ENCODE data around the gene LAX1. TPM values are rescaled to one million over a fixed set of nuclear protein-coding genes. Genes with fewer than 3 reads are reported as not detected.

Gene LAX1
- total RNA-seq, 4 donors from 2014 or later = 0.13 to 2.3 (median 0.97) TPM

DNA sequence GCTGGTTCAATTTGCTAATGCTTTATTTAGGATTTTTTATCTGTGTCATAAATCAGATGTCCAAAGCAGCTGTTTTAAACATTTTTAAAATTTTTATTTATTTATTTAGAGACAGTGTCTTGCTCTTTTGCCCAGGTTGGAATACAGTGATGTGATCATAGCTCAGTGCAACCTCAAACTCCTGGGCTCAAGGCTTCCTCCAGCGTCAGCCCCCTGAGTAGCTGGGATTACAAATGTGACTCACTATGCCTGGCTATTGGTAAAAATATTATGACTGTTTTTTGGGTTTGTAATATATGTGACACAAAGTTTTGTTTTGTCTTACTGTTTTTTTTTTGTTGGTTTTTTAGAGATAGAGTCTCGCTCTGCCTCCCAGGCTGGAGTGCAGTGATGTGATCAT is 42.2 kb downstream of the LAX1 start:
- no peaks in the 10 kb centered on the region for H3K27me3 ChIP-seq
- intact Hi-C loops (cut with DNase I) = no loop called here
- TF ChIP-seq POLR2A (IDR thresholded peaks at IDR 0.05; ENCODE audit: low read depth) (no peak), EP300 (IDR thresholded peaks at IDR 0.05) (no peak), POLR2AphosphoS5 (IDR thresholded peaks at IDR 0.05) (no peak)
- TF ChIP-seq, protein P1, sequence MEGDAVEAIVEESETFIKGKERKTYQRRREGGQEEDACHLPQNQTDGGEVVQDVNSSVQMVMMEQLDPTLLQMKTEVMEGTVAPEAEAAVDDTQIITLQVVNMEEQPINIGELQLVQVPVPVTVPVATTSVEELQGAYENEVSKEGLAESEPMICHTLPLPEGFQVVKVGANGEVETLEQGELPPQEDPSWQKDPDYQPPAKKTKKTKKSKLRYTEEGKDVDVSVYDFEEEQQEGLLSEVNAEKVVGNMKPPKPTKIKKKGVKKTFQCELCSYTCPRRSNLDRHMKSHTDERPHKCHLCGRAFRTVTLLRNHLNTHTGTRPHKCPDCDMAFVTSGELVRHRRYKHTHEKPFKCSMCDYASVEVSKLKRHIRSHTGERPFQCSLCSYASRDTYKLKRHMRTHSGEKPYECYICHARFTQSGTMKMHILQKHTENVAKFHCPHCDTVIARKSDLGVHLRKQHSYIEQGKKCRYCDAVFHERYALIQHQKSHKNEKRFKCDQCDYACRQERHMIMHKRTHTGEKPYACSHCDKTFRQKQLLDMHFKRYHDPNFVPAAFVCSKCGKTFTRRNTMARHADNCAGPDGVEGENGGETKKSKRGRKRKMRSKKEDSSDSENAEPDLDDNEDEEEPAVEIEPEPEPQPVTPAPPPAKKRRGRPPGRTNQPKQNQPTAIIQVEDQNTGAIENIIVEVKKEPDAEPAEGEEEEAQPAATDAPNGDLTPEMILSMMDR (IDR thresholded peaks at IDR 0.05) = no peak
- peak overlapping the region in 1 of 4 donors; percentile 36 for H3K27ac ChIP-seq (replicated peaks in 1 of 4)
- H3K36me3 ChIP-seq = peaks cover 6 to 59% (median 38%) of the 10 kb centered on the region in 4 donors
- DNase-seq (ENCODE audit: extremely low spot score) = peak; percentile 64
- no peak overlapping the region for H3K4me3 ChIP-seq
- 54% methylated on average over 2 of the region's 2 CpGs for WGBS
- H3K9me3 ChIP-seq = no peaks in the 10 kb centered on the region
- peaks cover 0 to 36% (median 33%) of the 10 kb centered on the region in 4 donors for H3K4me1 ChIP-seq

DNA sequence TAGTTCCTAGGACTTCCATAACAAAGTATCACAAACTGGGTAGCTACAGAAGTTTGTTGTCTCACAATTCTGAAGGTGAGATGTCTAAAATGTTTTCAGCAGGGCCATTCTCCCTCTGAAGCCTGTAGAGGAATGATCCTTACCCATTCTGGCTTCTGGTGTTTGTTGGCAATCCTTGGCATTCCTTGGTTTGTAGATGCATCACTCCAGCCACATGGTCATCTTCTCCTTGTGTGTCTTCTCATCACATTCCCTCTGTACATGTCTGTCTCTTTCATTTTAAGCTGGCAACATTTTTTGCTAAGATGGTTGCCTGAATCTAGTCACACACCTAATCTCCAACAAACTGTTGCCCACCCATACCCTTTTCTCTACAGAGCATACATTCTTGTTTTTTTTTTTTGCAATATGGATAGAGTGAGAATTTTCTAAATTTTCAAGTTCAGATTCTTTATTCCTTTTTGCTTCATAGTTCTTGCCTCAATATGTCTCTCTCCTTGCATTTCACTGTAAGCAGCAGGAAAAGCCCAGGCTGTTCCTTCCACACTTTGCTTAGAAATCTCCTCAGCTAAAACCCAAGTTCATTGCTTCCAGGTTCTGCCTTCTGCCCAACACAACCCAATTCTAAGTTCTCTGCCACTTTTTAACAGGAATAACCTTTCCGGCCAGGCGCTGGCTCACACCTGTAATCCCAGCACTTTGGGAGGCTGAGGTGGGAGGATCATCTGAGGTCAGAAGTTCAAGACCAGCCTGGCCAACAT is 48.8 kb downstream of the LAX1 start:
- DNase-seq (ENCODE audit: extremely low spot score) = peak; percentile 14
- TF ChIP-seq, protein P1 (IDR thresholded peaks at IDR 0.05) = no peak
- no peak for TF ChIP-seq EP300 (IDR thresholded peaks at IDR 0.05)
- no peak for TF ChIP-seq POLR2AphosphoS5 (IDR thresholded peaks at IDR 0.05)
- intact Hi-C loops (cut with DNase I) = no loop called here
- no peak overlapping the region for H3K4me3 ChIP-seq
- H3K4me1 ChIP-seq = peaks cover 0 to 5% (median 2%) of the 10 kb centered on the region in 4 donors
- H3K36me3 ChIP-seq = peaks cover 18 to 74% (median 48%) of the 10 kb centered on the region in 4 donors
- H3K27me3 ChIP-seq = no peaks in the 10 kb centered on the region
- H3K9me3 ChIP-seq = no peaks in the 10 kb centered on the region
- 100% methylated on average over 2 of the region's 2 CpGs for WGBS
- no peak overlapping the region for H3K27ac ChIP-seq (replicated peaks in 1 of 4)

DNA sequence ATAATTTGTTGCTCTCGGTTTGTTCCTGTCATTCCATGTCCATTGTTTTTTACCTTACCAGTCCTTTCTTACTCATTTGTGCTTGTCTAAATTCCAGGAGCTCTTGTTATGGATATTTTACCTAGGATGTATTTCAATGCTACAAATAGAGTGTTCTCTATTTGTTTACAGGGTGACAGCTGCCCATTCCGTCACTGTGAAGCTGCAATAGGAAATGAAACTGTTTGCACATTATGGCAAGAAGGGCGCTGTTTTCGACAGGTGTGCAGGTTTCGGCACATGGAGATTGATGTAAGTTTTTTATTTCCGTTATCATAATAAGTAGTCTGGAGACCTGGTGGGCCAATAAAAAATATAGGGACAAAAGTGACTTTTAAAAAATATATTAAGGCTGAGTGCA is 53.4 kb downstream of the LAX1 start:
- intact Hi-C loops (cut with DNase I) = no loop called here
- TF ChIP-seq EP300 (IDR thresholded peaks at IDR 0.05) (no peak), POLR2AphosphoS5 (IDR thresholded peaks at IDR 0.05) (no peak), POLR2A (IDR thresholded peaks at IDR 0.05; ENCODE audit: low read depth) (no peak)
- TF ChIP-seq, protein P1 (IDR thresholded peaks at IDR 0.05) = no peak
- WGBS = 92% methylated on average over 6 of the region's 6 CpGs
- H3K36me3 ChIP-seq = peaks cover 43 to 92% (median 81%) of the 10 kb centered on the region in 4 donors
- H3K4me3 ChIP-seq = no peak overlapping the region
- DNase-seq (ENCODE audit: extremely low spot score) = peak; percentile 8
- no peak overlapping the region for H3K27ac ChIP-seq (replicated peaks in 1 of 4)
- peaks cover 0 to 7% (median 3%) of the 10 kb centered on the region in 4 donors for H3K4me1 ChIP-seq
- H3K27me3 ChIP-seq = no peaks in the 10 kb centered on the region
- no peaks in the 10 kb centered on the region for H3K9me3 ChIP-seq

DNA sequence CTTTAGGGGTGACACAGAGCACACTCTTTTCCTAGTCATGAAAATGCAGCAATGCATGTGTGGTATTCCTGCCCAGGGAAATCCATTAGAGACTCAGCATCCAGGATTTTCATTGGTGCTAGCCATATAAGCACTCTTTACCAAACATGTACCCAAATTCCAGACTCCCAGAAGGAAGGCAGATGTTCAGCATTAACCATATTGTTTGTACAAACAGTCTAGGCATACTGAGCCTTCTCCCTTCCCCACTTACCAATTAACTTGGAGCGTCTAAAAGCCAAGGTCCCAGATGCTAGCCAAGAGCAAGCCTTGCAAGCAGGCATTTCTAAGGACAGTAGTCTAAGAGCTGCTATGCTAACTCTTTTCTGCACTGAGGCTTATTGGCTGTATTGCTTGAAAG is 58.3 kb downstream of the LAX1 start:
- intact Hi-C loops (cut with DNase I) = no loop called here
- TF ChIP-seq EP300 (IDR thresholded peaks at IDR 0.05) = no peak
- no peak for TF ChIP-seq POLR2AphosphoS5 (IDR thresholded peaks at IDR 0.05)
- peaks cover 33 to 87% (median 72%) of the 10 kb centered on the region in 4 donors for H3K36me3 ChIP-seq
- DNase-seq (ENCODE audit: extremely low spot score) = peak; percentile 66
- H3K4me1 ChIP-seq = peaks cover 0 to 12% (median 4%) of the 10 kb centered on the region in 4 donors
- no peaks in the 10 kb centered on the region for H3K27me3 ChIP-seq
- 78% methylated on average over 1 of the region's 1 CpG for WGBS
- H3K4me3 ChIP-seq = no peak overlapping the region
- no peak overlapping the region for H3K27ac ChIP-seq (replicated peaks in 1 of 4)
- H3K9me3 ChIP-seq = no peaks in the 10 kb centered on the region

Small RNA genes within 50 kb of the gene (small RNA-seq; reads per million reads assigned to genes)
- gene SNORA77 = 828 to 1,494 (median 1,270) reads per million in 3 donors
- gene ZC3H11A = 0 to 0.25 (median 0) reads per million in 3 donors

Other genes with a start within 250 kb of the LAX1 start
- gene ATP2B4, start 138.4 kb upstream of the LAX1 start, total RNA-seq = 100 to 1,000 TPM; 177 to 395 (median 260) TPM
- gene ZBED6, start 30.4 kb downstream of the LAX1 start, total RNA-seq = 10 to 100 TPM; 13.7 to 20.4 (median 15.0) TPM
- gene ZC3H11A, start 30.4 kb downstream of the LAX1 start, total RNA-seq = 10 to 100 TPM; 73.2 to 85.6 (median 81.3) TPM
- gene SNRPE, start 96.4 kb downstream of the LAX1 start, total RNA-seq = 10 to 100 TPM; 19.0 to 45.7 (median 35.1) TPM

All from esophagus muscularis mucosa (tissue), 4 donors.